Epidermal melanocyte (primary cell): ENCODE measurements around the gene KCNT1.
A peak's percentile ranks its signal among the peaks of the same experiment; 100 is the strongest.
"Not testable (repeated sequence)": the region's sequence is repeated elsewhere in the genome, so short reads cannot be mapped to it uniquely, and the experiment has no call there.

Experiments
- DNase-seq: peaks from one replicate; pipeline ENCODE4 v3.0.0; 2011; ENCODE audit warnings: low spot score; ENCODE audit not compliant: insufficient read length

KCNT1 gene

GRCh38 chr9:135701959-135702721 lies at the start of gene KCNT1:
KCNT1 (plus strand) TSS chr9:135702185; CDS start chr9:135702259, 74 bp downstream.
- peak; percentile 89 for DNase-seq

GRCh38 chr9:135655317-135655716 lies 46.7 kb upstream of the KCNT1 start:
- no peak for DNase-seq

GRCh38 chr9:135657416-135657815 lies 44.6 kb upstream of the KCNT1 start:
- DNase-seq = no peak

GRCh38 chr9:135659252-135659651 lies 42.7 kb upstream of the KCNT1 start:
- no peak for DNase-seq

- no peak for DNase-seq
Measured at GRCh38 chr9:135660407-135660806, 41.6 kb upstream of the KCNT1 start.

GRCh38 chr9:135661816-135662560 lies 40.0 kb upstream of the KCNT1 start:
- no peak for DNase-seq

GRCh38 chr9:135662758-135663450 lies 39.1 kb upstream of the KCNT1 start, which contains the start of gene LCN9:
LCN9 (plus strand) TSS chr9:135663309; CDS start chr9:135663322, 13 bp downstream.
- DNase-seq = no peak

GRCh38 chr9:135663451-135663770 lies 38.6 kb upstream of the KCNT1 start:
- DNase-seq = no peak

GRCh38 chr9:135663857-135664256 lies 38.1 kb upstream of the KCNT1 start:
- DNase-seq = no peak

- no peak for DNase-seq
Measured at GRCh38 chr9:135664266-135664665, 37.7 kb upstream of the KCNT1 start.

- no peak for DNase-seq
Measured at GRCh38 chr9:135664801-135665794, 36.9 kb upstream of the KCNT1 start.

GRCh38 chr9:135665795-135666189 lies 36.2 kb upstream of the KCNT1 start:
- DNase-seq = no peak

- DNase-seq = no peak
Measured at GRCh38 chr9:135666534-135667462, 35.2 kb upstream of the KCNT1 start.

- DNase-seq = no peak
Measured at GRCh38 chr9:135667463-135668001, 34.5 kb upstream of the KCNT1 start.

- not testable (repeated sequence) for DNase-seq
Measured at GRCh38 chr9:135669018-135669417, 33.0 kb upstream of the KCNT1 start.

GRCh38 chr9:135669616-135670285 lies 32.2 kb upstream of the KCNT1 start:
- DNase-seq = no peak

GRCh38 chr9:135670721-135671590 lies 31.0 kb upstream of the KCNT1 start:
- no peak for DNase-seq

GRCh38 chr9:135671591-135672041 lies 30.4 kb upstream of the KCNT1 start:
- no peak for DNase-seq
